B cell (primary cell): Measurements from ENCODE around the gene P2RX3.

ENCODE experiments used
- CTCF ChIP-seq: fragments of 200-600 bp; IDR thresholded peaks from one replicate; pipeline ENCODE4 v1.8.0; 2022; ENCODE audit warnings: antibody characterized with exemption, mild to moderate bottlenecking
- EZH2 ChIP-seq: IDR thresholded peaks from 2 replicates; pipeline ENCODE4 v1.6.1; 2012; ENCODE audit warnings: borderline replicate concordance, low read depth, mild to moderate bottlenecking, moderate library complexity, low read length; ENCODE audit not compliant: insufficient read depth, poor library complexity, severe bottlenecking

DNA sequence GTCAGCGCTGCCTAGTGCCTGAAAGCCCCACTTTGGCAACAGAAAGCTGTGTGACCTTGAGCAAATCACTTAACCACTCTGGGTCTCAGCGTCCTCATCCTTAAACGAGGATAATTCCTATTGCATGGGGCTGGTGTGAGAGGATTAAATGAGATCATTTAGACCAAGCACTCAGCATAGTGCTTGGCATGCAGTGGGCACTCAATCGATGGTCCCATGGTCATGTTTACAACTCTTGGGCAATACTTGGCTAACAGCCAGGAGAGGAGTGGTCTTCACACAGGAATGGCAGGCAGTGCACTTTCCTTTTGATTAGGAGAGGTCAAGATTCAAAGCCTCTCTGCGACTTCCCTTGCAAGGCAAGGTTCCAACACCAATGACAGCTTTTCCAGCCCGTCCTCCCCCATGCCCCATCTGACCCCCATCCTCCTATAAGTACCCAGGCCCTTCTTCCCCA lies 27.5 kb upstream of the P2RX3 start:
- no peak for TF ChIP-seq CTCF
- TF ChIP-seq EZH2 = no peak
